PC-9 (cell line): Measurements from ENCODE around the gene RUVBL2.

ENCODE experiments used
- CTCF ChIP-seq: fragments of 200-600 bp; sonication (generic); conservative IDR thresholded peaks from 2 replicates; pipeline ENCODE4 v1.6.1; 2017; ENCODE audit warnings: mixed run types, antibody characterized with exemption, mild to moderate bottlenecking, moderate library complexity
- EZH2 ChIP-seq: fragments of 200-600 bp; sonication (generic); IDR thresholded peaks from 2 replicates; pipeline ENCODE4 v1.8.0; 2017; ENCODE audit warnings: antibody characterized with exemption, low read depth

GRCh38 chr19:48975947-48976847 lies 17.5 kb upstream of the RUVBL2 start:
- TF ChIP-seq EZH2 (no peak), CTCF (peak; percentile 60)
